HG02678 (cell line): ENCODE measurements around the gene WIPF2.

ENCODE experiments used
- ATAC-seq: cut with Tn5 transposase; IDR thresholded peaks from one replicate; pipeline ENCODE4 v1.9.1; 2021; ENCODE audit warnings: mild to moderate bottlenecking, moderate library complexity; ENCODE audit not compliant: unreplicated experiment

Gene WIPF2

DNA sequence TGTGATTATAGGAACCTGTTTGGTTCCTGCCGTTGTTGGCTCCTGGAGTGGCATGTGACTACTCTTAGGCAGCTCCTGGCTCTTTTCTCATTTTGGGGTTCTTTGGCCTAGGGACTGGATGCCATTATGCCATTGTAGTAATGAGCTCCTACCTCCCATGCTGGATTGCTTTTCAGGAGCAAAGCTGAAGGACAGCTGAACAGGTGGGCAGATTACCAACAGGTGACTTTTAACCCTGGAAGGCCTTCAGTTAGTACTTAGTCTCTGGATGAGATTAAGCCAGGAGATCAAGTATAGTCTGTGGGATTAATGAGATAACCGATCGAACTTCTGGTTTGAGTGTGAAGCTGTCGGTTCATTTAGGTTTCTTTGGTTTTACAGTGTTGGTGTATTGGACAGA, 25.2 kb downstream of the WIPF2 start:
- no peak for ATAC-seq

DNA sequence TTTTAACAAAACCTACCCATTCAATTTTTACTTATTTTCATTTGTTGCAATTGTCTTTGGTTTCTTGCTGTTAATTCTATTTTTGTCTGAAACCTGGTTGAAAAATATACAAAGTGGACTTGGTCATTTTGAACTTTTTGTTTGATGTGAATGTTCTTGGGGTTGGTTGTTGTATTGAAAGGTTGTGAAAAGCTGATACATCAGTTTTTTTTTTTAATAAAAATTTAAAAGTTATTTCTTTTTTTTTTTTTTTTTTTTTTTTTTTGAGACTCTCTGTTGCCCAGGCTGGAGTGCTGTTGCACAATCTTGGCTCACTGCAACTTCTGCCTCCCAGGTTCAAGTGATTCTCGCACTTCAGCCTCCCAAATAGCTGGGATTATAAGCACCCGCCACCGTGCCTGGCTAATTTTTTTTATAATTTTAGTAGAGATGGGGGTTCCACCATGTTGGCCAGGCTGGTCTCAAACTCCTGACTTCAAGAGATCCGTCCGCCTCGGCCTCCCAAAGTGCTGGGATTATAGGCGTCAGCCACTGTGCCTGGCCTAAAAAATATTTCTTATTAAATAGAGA, 28.9 kb downstream of the WIPF2 start:
- ATAC-seq: no peak

DNA sequence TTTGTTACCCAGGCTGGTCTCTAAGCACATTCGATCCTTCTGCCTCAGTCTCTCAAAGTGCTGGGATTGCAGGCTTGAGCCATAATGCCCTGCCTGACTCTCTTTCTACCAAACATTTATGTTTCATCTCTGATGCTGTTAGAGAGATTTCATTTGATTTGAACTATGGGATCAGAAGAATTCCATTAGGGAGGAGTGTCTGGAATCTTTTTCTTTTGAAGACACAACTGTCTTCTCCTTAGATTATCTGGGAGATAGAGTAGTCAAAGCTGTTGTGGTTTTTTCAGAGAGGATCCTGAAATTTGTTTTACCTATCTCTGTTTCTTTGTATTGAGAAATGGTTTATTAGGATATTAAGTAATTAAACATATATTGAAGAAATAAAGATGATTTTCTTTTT, 29.4 kb downstream of the WIPF2 start:
- no peak for ATAC-seq

DNA sequence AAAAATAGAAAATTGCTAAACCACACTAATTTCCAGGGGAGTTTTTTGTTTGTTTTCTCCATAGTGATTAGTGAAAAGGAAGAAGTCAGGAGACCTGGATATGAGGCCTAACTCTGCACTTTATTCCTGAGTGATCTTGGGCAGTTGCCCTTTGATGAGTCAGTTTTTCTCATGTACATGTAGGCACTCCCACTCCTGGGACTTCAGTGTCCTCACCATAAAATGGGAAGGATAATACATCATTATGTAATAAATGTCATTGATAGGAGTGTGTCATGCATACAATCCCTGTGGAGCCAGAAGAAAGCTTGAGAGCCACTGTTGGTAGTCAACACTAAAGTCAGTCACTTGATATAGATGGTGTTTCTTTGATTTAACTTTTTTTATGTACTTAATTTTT, 32.5 kb downstream of the WIPF2 start:
- ATAC-seq: no peak

DNA sequence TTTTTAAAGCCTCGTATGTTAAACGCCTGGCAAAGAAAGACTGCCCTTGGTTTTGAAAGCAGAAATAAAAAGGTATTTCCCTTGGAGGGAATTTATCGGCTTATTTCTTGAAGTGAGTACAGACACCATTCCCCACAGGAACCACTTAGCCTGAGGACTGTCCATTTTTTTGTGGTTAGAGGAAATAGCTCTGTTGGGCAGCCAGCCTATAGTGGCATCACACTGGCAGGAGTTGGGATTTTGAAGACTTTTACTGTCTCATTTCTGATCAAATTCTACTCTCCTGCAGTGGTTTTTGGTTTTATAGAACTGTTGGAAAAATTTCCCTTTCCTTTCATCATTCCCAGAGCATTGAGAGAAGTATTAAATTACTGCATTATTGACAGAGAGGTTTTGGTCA, 34.5 kb downstream of the WIPF2 start:
- ATAC-seq: no peak

DNA sequence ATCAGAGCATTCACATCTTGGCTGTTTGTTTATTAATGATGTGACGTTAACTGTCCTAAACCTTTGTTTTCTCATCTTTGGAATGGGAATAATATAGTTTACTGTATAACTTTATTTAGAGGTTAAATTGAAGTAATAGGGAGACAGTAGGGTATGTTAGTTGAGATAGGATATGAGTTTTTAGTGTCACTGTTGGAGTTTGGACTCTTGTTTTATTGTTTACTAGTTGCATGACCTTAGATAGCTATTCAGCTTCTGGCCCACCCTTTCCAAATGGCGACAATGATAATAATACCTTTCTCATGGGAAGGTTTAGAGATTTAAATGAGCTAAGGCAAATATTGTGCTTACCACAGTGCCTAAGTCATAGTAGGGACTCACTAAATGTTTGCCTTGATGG, 40.4 kb downstream of the WIPF2 start:
- no peak for ATAC-seq

DNA sequence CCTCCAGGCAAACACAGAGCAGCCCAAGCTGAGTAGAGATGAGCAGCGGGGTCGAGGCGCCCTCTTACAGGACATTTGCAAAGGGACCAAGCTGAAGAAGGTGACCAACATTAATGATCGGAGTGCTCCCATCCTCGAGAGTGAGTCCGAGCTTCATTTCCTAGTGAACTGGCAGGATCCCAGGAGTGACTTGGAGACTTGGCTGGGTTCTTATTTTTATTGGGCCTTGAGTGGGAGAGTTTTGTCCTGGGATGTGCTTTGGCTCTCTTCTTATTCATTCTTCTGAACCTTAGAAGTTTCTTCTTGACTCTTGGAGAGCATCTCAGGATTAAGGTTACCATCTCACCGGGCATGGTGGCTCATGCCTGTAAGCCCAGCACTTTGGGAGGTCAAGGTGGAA, 41.4 kb downstream of the WIPF2 start:
- no peak for ATAC-seq

DNA sequence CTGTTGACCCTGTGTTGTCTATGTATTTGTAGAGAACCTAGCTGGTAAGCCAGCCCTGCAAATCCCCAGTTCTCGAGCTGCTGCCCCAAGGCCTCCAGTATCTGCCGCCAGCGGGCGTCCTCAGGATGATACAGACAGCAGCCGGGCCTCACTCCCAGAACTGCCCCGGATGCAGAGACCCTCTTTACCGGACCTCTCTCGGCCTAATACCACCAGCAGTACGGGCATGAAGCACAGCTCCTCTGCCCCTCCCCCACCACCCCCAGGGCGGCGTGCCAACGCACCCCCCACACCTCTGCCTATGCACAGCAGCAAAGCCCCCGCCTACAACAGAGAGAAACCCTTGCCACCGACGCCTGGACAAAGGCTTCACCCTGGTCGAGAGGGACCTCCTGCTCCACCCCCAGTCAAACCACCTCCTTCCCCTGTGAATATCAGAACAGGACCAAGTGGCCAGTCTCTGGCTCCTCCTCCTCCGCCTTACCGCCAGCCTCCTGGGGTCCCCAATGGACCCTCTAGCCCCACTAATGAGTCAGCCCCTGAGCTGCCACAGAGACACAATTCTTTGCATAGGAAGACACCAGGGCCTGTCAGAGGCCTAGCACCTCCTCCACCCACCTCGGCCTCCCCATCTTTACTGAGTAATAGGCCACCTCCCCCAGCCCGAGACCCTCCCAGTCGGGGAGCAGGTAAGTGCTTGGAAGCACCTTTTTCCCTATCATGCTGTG, 45.5 kb downstream of the WIPF2 start:
- ATAC-seq: no peak

DNA sequence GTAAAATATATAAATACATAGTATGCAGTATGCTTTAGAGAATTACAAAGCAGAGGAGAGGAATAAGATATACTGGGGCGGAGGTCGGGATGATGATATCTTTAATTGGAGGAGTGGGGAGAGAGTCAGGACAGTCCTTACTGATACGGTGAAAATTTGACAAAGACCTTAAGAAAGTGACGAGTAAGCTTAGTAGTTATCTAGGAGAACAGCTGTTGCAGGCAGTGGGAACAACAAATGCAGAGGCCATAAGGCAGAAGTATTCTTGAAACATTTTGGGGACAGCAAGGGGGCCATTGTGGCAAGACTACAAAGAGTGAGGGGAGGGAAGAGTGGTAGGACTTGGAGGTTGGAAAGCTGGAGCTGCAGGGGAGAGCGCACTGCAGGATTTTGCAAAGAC, 46.2 kb downstream of the WIPF2 start:
- no peak for ATAC-seq

DNA sequence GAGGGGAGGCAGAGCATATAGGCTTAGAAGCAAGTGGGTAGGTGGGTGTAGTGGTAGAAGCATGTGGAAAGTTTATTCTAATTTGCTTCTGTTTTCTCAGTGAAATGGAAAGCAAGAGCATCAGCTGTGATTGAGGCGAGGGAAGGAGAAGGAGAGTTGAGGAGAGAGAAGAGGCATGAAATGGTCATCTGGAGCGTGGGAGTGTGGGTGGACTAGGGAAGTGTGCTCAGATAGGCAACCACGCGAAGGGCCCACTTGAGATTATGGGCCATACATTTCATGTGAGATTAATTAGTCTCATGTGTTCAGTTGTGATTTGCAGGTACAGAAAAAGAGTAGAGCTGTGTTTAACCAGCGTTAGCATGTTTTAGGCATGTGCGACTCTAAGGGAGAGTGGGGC, 47.8 kb downstream of the WIPF2 start:
- no peak for ATAC-seq

DNA sequence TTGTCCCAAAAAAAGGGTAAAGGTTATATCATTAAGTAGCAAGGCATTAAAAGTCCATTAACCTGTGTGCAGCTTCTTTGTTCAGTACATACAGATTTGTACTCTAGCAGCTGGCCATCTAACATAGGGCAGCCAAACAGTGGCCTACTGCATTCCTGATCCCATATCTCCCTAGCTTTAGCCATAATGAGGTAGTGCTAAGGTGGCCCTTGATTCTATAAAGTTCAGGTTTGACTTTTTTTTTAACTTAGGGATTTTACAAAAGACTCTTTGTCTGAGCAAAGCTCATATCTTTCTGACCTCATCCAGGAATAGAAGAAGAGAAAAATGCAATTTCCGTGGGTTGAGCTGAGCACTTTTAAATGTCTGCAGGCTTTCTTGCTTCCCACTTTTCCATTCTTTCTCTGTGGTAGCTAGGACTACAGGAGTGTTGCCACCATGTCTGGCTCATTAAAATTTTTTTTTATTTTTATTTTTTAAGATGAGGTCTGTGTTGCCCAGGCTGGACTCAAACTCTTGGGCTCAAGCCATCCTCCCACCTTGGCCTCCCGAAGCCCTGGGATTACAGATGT, 49.1 kb downstream of the WIPF2 start:
- no peak for ATAC-seq

DNA sequence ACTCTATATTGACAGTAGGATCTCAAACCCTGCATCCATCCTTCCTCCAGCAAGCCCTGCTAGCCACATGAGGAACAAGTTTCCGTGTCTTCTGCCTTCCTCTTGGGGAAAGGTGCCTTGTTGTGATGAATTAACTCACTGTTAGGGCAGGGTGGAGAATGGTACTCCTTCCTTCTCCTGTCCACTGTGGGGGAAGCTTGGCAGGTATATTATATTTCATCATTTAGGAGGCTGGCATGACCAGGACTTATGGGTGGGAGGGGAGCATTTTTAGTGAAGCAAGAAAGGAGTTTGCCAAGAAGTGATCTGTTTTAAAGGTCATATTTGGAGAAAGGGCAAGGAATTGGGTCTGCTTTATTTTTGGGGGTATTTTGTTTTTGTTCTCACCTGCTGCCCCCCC, 59.3 kb downstream of the WIPF2 start:
- ATAC-seq: no peak

DNA sequence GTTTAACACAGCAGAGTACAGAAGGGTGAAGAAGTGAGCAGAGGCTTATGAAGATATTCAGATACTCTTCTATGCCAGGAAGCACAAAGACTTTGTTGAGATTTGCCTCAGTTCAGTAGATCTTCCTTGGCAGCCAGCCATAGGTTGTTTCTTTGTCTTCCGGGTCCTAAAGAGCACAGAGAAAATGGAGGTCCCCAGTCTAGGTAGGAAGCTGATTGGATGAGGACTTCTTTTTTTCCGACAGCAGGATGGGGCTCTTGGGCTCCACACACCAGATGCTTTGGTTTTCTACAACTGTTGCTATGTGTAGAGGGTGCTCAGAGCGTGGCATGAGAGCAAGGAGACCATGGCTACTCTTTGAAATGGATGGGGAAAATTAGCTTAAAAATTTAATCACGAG, 60.3 kb downstream of the WIPF2 start:
- no peak for ATAC-seq

DNA sequence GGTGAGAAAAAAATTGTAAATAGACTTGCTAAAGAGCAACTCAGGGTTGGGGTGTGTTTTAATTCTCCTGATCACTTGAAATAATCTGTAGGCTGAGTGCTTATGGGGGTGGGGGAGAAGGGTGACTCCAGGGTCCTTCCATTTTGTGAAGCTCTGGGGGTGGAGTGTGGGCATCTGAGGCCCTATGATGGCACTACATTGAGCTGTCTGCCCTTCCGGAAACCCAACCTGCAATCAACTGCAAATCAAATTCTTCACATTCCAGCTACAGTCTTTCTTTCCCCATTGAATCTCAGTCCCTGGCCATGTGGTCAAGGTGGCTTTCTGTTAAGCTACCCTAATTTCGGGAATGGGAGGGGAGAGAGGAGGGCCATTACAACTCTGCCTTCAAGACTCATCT, 62.6 kb downstream of the WIPF2 start:
- ATAC-seq: no peak

DNA sequence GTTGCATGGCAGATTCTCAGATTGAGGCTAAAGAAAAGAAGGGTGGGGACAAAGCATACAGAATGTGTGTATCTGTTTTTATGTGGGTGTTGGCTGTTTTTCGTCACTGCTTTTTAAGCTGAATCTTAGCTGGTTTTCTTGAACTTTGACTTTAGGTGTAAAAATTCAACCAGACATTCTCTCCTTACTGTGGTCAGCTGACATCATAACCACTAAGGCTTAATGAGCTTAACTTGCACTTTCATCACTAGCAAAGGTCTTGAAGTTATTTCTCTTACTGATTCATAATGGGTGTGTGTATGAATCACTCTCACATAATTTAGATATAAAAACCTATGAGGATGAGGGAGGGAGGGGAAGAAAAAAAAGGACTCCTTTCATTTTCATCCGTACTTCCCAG, 64.6 kb downstream of the WIPF2 start:
- ATAC-seq: no peak

DNA sequence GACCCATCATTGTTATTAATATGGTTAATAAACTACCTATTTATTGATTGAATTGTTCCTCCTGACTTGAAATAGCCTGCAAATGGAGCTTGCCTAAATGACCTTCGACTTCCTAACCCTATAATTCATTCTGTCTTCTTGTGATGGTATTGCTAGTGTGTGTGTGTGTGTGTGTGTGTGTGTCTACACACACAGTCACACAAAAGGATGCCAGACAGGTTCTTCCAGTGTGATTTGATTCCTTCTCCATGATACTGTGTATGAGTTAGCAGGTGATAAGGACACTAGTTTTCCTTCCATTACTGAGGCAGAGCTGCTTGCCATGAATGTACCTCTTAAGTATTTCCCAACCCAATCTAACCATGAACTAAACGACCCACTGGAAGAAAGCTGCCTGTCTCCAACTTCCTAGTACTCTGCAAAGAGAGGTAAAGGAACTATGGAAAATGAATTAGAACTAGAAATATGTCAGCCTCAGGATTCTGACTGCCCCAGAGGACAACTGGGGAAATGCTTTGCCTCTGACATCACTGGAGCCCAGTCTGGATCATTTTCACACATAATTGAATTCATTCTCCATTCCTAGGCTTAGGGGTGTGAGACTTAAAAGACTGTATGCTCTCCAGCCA, 65.1 kb downstream of the WIPF2 start:
- no peak for ATAC-seq

DNA sequence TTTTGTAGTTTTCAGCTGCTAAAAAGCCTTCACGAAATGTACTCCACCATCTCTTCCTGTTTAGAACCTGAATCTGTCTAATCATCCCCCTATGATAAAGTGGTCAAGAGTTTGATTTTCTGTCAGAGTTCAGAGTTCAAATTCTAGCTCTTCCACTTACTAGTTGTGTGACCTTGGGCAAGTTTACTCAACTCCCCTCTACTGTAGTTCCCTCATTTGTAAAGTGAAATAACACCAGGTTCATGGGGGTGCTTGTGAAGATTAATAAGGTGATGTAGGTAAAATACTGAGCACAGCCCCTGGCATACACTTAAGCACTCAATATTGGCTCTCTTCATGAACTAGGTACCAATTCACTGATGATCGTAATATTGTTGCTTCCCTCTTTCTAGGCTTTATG, 67.4 kb downstream of the WIPF2 start:
- no peak for ATAC-seq

DNA sequence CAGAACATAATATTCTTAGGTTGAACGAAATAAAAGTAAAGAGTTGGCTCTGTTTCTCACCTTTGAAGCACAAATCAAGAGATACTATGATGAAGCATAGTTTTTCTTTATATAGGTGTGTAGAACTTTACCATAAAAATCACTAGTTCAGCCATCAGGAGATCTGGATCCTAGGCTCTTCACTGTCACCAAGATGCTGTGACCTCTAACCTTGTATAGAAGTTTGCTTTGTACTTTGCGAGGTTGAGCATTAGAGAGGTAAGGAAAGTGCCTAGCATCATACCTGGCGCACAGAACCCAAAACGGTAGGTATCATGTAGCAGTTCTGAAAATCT, 68.0 kb downstream of the WIPF2 start:
- peak; percentile 2 for ATAC-seq

DNA sequence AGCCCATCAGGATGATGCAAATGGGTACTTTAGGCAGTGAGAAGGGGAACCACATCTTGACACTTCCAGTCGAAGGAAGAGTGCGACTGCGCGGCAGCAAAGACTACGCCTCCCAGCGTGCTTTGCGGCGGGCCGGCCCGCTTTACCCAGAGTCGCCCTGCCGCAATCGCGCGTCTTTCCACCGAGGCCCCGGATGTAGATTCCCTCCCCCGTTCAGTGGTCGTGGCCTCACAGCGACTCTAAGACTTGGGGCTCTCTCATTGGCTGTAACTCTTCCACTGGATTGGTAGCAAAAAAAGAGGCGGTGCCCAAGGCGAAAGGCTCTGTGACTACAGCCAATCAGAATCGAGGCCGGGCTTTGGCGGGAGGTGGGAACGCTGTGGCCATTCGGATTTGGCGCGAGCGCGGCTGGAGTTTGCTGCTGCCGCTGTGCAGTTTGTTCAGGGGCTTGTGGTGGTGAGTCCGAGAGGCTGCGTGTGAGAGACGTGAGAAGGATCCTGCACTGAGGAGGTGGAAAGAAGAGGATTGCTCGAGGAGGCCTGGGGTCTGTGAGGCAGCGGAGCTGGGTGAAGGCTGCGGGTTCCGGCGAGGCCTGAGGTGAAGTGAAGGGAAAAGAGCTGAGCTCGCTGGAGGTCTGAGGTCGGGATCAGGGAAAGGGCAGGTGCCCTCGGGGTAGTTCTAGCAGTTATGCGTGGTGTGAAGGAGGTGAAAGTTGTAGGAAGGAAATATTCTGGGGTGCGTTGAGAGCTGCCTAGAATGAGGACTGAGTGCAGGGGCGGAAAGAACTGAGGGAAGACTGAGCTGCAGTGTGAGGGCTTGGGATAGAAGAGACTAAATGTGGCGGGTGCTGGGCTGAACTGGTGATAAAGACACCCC, 68.6 kb downstream of the WIPF2 start, which contains the start of gene CDC6:
Gene CDC6, plus strand, starts transcription at position 386 of the 876 bp plus-strand sequence. CDS start 1,542 bp downstream, outside the sequence.
- ATAC-seq: peak; percentile 97

DNA sequence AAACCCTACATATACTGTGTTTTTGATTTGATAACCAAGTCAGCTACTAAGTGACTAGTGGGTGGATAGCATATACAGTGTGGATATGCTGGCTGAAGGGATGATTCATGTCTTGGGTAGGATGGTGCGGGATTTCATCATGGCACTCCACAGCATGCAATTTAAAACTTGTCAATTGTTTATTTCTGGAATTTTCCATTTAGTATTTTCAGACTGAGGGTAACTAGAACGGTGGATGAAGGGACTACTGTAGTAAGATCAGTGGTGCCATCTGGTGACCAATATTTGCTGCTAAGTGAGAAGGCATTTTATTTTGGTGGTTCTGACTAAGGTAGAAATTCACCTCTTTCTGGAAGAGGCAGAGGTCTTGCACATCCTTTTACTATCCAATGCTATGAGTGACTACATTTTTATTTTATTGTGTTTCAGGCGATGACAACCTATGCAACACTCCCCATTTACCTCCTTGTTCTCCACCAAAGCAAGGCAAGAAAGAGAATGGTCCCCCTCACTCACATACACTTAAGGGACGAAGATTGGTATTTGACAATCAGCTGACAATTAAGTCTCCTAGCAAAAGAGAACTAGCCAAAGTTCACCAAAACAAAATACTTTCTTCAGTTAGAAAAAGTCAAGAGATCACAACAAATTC, 71.7 kb downstream of the WIPF2 start:
- no peak for ATAC-seq

DNA sequence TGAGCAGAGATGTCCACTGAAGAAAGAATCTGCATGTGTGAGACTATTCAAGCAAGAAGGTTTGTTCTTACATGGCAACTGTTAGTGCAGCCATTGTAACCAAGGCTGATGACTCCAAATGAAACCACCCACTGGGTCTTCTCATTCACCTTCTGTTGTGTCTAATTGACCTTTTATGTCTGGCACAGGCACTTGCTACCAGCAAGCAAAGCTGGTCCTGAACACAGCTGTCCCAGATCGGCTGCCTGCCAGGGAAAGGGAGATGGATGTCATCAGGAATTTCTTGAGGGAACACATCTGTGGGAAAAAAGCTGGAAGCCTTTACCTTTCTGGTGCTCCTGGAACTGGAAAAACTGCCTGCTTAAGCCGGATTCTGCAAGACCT, 72.2 kb downstream of the WIPF2 start:
- ATAC-seq: no peak
